ENCODE results near the gene SENP3.

Gene SENP3

GRCh38 chr17:7557775-7558543 is 3.8 kb upstream of the SENP3 start:
- DNase-seq: peak; percentile 47
- H3K27me3 Mint-ChIP-seq (ENCODE audit: low read depth, poor library complexity): peaks cover 32% of the 10 kb centered on the region
- H3K9me3 Mint-ChIP-seq: no peaks in the 10 kb centered on the region
- H3K27ac Mint-ChIP-seq: peak overlapping the region; percentile 66
- H3K4me1 Mint-ChIP-seq: peaks cover 58% of the 10 kb centered on the region
- peak overlapping the region; percentile 48 for H3K4me3 Mint-ChIP-seq
- peaks cover 5% of the 10 kb centered on the region for H3K36me3 Mint-ChIP-seq (ENCODE audit: low read depth)
- no peak for TF ChIP-seq CTCF (IDR thresholded peaks at IDR 0.05)

GRCh38 chr17:7558544-7559319 is 3.0 kb upstream of the SENP3 start, which contains the start of gene TNFSF13:
Gene TNFSF13 (plus strand): TSS chr17:7558750. CDS start chr17:7559040, 290 bp downstream.
- DNase-seq: no peak
- Mint-ChIP-seq H3K9me3 (no peaks in the 10 kb centered on the region), H3K27ac (peak within 1 kb of the TSS; percentile 66), H3K4me3 (peak within 1 kb of the TSS; percentile 48), H3K4me1 (peaks cover 61% of the 10 kb centered on the region), H3K27me3 (ENCODE audit: low read depth, poor library complexity) (peaks cover 25% of the 10 kb centered on the region), H3K36me3 (ENCODE audit: low read depth) (peaks cover 5% of the 10 kb centered on the region)
- TF ChIP-seq CTCF (IDR thresholded peaks at IDR 0.05): no peak

GRCh38 chr17:7559320-7560171 is 2.2 kb upstream of the SENP3 start:
- no peak for DNase-seq
- H3K36me3 Mint-ChIP-seq (ENCODE audit: low read depth): peaks cover 11% of the 10 kb centered on the region
- no peak overlapping the region for H3K27ac Mint-ChIP-seq
- TF ChIP-seq CTCF (IDR thresholded peaks at IDR 0.05): no peak
- peaks cover 25% of the 10 kb centered on the region for H3K27me3 Mint-ChIP-seq (ENCODE audit: low read depth, poor library complexity)
- peaks cover 69% of the 10 kb centered on the region for H3K4me1 Mint-ChIP-seq
- no peaks in the 10 kb centered on the region for H3K9me3 Mint-ChIP-seq
- H3K4me3 Mint-ChIP-seq: peak overlapping the region; percentile 98

- H3K9me3 Mint-ChIP-seq: no peaks in the 10 kb centered on the region
- peak overlapping the region; percentile 97 for H3K27ac Mint-ChIP-seq
- H3K27me3 Mint-ChIP-seq (ENCODE audit: low read depth, poor library complexity): peaks cover 24% of the 10 kb centered on the region
- DNase-seq: peak; percentile 82
- H3K36me3 Mint-ChIP-seq (ENCODE audit: low read depth): peaks cover 20% of the 10 kb centered on the region
- H3K4me3 Mint-ChIP-seq: peak overlapping the region; percentile 98
- TF ChIP-seq CTCF (IDR thresholded peaks at IDR 0.05): peak; percentile 47
- H3K4me1 Mint-ChIP-seq: peaks cover 64% of the 10 kb centered on the region
Observed at GRCh38 chr17:7560172-7561027, 1.3 kb upstream of the SENP3 start.

- DNase-seq: peak; percentile 91
Observed at GRCh38 chr17:7561028-7561575, 617 bp upstream of the SENP3 start.

More at GRCh38 chr17:7561028-7561575, 617 bp upstream of the SENP3 start:
- H3K27ac Mint-ChIP-seq: peak overlapping the region; percentile 97
- H3K4me1 Mint-ChIP-seq: peaks cover 60% of the 10 kb centered on the region
- no peaks in the 10 kb centered on the region for H3K9me3 Mint-ChIP-seq
- peak overlapping the region; percentile 98 for H3K4me3 Mint-ChIP-seq
- peaks cover 26% of the 10 kb centered on the region for H3K36me3 Mint-ChIP-seq (ENCODE audit: low read depth)
- peaks cover 20% of the 10 kb centered on the region for H3K27me3 Mint-ChIP-seq (ENCODE audit: low read depth, poor library complexity)
- peak; percentile 56 for TF ChIP-seq CTCF (IDR thresholded peaks at IDR 0.05)
